WI38 (cell line): ENCODE data around the gene MSI2.

ENCODE experiments used
- H3K4me3 ChIP-seq: 2 replicates; pipeline ENCODE4 v1.5.1; 2011; ENCODE audit warnings: low read depth, mild to moderate bottlenecking, control low read depth, low read length
- TF ChIP-seq, protein P1 (sequence below): IDR thresholded peaks from 2 replicates; pipeline ENCODE4 v1.5.1; 2012; ENCODE audit warnings: low read depth, mild to moderate bottlenecking, control low read depth, low read length

The MSI2 gene

DNA sequence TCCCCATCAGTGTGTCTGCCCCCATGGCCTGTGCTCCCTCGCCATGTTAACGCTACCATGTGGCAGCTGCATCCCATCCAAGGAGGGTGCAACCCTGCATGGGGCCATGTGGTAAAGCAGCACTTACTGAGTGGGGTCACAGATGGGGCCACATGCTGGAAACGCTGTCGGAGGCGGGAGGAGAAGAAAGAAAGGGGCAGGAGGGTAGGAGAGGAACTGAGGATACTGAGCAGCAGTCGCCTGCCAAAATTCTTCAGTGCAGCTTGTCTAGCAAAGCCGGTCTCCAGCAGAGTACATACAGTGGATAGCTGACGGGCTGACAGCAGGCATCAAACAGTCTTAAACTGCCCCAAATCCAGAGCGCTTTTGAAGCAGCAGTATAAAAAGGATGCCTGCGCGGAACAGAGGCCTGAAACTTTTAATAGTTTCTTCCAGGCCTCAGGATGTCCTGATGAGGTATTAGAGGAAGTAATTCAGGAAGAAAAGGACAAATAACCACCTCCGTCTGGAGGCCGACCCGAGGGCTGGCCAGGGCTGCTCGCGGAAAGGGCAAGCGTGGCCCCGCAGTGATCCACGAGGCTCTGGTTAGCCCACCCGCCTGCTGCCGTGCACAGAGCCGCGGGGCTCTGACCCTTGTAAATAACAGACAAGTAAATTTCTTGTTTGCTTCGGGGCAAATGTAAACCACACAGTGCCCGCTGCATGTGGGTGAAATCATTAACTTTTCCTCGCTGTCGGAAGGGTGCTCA lies 339.8 kb downstream of the MSI2 start:
- no peak overlapping the region for H3K4me3 ChIP-seq
- TF ChIP-seq, protein P1, sequence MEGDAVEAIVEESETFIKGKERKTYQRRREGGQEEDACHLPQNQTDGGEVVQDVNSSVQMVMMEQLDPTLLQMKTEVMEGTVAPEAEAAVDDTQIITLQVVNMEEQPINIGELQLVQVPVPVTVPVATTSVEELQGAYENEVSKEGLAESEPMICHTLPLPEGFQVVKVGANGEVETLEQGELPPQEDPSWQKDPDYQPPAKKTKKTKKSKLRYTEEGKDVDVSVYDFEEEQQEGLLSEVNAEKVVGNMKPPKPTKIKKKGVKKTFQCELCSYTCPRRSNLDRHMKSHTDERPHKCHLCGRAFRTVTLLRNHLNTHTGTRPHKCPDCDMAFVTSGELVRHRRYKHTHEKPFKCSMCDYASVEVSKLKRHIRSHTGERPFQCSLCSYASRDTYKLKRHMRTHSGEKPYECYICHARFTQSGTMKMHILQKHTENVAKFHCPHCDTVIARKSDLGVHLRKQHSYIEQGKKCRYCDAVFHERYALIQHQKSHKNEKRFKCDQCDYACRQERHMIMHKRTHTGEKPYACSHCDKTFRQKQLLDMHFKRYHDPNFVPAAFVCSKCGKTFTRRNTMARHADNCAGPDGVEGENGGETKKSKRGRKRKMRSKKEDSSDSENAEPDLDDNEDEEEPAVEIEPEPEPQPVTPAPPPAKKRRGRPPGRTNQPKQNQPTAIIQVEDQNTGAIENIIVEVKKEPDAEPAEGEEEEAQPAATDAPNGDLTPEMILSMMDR: no peak

DNA sequence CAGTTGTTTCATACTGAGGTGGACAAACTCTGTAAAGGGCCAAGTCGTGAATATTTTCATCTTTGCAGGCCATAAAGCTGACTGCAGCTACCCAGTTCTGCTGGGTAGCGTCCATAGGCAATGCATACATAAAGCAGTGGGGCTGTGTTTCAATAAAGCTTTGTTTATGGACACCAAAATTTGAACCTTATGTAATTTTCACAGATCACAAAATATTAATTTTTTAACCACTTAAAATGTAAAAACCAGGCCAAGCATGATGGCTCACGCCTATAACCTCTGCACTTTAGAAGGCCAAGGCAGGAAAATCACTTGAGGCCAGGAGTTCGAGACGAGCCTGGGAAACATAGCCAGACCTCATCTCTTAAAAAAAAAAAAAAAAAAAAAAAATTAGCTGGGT lies 340.8 kb downstream of the MSI2 start:
- H3K4me3 ChIP-seq: no peak overlapping the region
- TF ChIP-seq, protein P1: no peak

DNA sequence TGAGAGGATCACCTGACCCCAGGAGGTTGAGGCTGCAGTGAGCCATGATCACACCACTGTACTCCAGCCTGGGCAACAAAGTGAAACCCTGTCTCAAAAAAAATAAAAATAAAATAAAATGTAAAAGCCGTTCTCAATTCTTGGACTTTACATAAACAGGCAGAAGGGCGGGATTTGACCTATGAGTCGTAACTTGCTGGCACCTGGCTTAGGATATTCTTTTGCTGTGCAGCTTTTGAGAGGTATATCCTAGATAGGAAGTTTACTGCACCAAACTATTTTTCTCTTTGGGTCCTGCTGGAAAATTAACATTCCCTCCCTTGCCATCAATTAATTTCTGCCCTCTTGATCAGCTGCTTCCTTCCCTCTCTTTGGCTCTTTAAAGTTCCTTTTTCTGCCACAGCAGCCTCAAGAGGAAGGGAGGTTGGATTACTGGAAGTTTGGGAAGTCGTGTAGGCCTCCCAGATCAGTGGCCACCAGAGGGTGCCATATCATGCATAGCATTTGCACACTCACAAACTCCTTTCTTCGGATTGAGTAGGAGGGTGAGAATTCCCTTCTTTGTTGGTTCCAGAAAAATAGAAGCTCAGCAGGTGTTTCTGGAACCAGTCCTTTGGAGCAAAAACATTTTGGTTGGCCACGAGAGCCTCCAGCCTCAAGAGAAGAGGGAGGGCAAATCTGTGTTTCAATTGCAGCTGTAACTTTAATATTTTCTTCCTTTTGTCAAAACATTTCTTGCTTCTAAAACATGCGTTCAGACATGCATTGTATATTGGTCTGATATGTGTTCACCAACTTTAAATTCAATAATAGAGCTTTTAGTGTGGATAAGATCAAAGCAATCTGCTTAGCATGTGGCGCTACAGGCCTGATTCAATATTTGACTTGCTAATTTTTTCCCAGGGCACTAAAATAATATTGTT lies 341.5 kb downstream of the MSI2 start:
- TF ChIP-seq, protein P1: peak; percentile 73

DNA sequence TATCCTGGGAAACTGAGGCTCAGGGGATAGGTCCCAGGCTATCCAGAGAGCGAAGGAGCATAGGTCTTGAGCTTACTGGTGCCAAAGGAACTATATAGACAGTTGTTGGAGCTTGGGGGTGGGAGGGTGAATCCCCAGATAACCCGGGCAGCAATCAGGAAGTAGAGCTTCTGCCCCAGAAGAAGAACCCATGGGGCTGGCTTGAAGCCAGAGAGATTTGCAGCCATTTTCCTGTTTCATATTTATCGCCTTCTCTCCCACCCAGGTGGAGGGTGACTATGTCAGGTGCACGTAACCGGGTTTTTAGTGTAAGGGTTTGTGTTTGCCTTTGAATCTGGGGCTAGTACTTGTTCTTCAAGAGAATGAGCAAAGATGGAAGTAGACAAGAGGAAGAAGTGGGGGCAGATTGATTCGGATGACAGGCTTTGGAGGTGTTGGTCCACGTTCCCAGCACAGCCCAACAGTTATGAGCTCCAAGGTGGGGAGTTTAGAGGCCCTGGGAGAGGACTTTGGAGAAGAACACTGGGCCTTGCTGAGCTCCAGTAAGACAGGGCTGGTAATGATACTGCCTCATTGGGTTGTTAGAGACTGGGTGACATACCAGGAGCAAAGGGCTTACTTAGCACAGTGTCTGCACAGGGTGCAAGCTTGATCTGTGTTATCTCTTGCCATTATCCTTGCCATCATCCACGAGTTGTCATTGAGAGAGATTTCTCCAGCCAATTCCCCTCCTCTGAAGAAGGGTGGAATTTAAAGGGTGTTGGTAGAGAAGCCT lies 343.1 kb downstream of the MSI2 start:
- TF ChIP-seq, protein P1: no peak
- H3K4me3 ChIP-seq: no peak overlapping the region

More for the DNA sequence above, 341.5 kb downstream of the MSI2 start:
- no peak overlapping the region for H3K4me3 ChIP-seq

DNA sequence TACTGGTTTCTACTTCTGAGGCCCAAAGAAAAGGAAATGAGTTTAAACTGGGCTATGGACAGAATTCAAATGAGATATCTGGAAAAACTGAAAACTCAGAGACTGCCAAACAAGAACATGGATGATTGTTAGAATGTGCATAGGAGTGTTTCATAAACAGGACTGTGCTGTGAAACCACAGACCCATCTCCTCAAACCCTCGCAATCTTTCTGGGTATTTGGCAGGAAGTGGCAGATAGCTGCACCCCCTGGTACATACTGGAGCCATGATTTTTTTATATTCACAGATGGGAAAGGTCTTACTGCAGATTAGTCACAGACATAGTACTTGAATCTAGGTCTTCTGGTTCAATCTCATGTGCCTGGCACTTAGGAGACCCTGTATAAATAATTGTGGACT lies 343.8 kb downstream of the MSI2 start:
- no peak overlapping the region for H3K4me3 ChIP-seq
- TF ChIP-seq, protein P1: no peak

DNA sequence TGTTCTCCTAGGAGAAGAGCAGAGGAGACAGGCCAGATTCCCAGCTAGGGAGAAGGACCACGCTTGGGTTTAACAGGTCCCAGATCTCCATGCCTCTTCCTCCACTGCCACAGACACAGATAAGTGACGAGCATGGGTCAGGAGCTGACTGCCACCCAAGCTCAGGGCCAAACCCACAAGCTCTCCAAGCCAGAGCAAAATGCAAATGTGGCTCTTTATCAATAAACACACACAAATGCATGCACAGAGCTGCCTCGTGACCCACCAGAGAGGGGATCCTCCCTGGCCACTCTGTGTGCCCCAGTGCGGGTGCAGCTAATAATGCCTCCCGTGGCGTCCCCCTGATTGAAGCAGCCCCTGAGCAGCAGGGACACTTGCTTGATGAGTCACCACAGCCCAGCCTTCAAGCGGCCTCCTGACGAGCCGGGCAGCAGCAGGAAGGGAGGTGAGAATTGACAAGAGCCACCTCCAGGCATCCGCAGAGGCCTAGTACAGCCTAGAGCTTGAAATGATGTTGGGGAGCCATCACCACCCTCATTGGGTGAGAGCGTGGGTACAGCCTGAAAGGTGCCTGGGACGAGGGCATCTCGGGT lies 344.9 kb downstream of the MSI2 start:
- H3K4me3 ChIP-seq: no peak overlapping the region
- TF ChIP-seq, protein P1: no peak
